ENCODE results near the gene DERL2.

- TF ChIP-seq, protein P1, sequence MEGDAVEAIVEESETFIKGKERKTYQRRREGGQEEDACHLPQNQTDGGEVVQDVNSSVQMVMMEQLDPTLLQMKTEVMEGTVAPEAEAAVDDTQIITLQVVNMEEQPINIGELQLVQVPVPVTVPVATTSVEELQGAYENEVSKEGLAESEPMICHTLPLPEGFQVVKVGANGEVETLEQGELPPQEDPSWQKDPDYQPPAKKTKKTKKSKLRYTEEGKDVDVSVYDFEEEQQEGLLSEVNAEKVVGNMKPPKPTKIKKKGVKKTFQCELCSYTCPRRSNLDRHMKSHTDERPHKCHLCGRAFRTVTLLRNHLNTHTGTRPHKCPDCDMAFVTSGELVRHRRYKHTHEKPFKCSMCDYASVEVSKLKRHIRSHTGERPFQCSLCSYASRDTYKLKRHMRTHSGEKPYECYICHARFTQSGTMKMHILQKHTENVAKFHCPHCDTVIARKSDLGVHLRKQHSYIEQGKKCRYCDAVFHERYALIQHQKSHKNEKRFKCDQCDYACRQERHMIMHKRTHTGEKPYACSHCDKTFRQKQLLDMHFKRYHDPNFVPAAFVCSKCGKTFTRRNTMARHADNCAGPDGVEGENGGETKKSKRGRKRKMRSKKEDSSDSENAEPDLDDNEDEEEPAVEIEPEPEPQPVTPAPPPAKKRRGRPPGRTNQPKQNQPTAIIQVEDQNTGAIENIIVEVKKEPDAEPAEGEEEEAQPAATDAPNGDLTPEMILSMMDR (IDR thresholded peaks at IDR 0.05) = no peak
- TF ChIP-seq POLR2A (IDR thresholded peaks at IDR 0.05) = no peak
These were observed 41.0 kb upstream of the DERL2 start for GRCh38 chr17:5526821-5527598.
